ENCODE data around the gene KIR3DL3.
"Not testable (repeated sequence)": the region's sequence is repeated elsewhere in the genome, so short reads cannot be mapped to it uniquely, and the experiment has no call there.

Gene KIR3DL3

DNA sequence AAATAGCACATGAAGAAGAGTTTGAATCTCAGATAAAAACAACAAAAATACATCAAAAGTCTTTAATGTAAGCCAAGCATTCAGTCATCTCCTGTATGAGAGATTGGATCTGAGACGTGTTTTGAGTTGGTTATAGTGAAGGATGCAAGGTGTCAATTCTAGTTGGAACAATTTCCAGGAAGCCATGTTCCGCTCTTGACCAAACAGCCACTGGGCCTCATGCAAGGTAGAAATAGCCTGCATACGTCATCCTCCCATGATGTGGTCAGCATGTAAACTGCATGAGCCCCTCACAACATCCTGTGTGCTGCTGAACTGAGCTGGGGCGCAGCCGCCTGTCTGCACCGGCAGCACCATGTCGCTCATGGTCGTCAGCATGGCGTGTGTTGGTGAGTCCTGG lies at the start of gene KIR3DL3:
Gene KIR3DL3, plus strand, starts transcription at position 301 of the 400 bp plus-strand sequence. Its CDS starts 55 bp downstream, at position 356.
- no peak for DNase-seq

DNA sequence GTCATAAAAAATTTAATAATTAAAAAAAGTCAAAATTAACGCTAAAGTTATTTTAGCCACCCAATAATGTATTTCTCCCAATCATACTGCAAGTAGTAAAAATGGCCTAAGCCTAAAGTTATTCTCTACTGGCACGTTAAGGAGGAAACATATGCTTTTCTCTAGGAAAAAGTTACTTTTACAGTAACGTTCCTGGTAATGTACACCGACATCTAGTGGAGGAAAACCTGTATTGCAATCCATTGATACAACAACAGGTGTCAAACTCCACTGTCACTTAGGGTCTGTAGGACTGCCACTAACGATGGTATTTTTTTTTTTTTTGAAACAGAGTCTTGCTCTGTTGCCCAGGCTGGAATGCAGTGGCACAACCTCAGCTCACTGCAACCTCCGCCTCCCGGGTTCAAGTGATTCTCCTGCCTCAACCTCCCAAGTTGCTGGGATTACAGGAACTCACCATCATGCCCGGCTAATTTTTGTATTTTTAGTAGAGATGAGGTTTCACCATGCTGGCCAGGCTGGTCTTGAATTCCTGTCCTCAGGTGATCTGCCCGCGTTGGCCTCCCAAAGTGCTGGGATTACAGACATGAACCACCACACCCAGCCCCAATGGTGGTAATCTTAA lies 47.9 kb upstream of the KIR3DL3 start:
- not testable (repeated sequence) for DNase-seq

DNA sequence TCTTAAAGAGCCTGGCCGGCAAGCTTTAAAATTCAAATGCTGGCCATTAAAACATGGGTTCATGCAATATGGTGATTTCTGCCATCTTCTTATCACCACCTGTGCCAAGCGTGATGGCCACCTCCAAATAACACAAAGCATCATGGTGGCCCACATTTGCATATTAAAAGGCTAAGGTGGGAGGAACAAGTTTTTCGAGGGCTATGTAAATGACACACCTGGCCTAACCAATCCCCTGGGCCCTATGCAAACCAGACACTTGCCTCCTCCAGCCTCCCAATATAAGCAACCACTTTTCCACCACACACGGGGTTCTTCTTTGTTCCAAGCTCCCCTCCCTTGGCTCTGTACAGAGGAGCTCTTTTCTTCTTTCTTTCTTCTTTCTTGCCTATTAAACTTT lies 47.0 kb upstream of the KIR3DL3 start:
- DNase-seq, result no peak

DNA sequence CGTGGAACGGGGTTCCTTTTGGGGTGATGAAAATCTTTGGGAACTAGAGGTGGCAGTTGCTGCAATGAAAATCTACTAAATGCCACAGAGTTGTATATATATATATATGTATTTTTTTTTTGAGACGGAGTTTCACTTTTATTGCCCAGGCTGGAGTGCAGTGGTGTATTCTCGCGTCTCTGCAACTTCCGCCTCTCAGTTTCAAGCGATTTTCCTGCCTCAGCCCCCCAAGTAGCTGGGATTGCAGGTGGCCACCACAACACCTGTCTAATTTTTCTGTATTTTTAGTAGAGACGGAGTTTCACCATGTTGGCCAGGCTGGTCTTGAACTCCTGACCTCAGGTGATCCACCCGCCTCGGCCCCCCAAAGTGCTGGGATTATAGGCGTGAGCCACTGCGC lies 42.6 kb upstream of the KIR3DL3 start:
- DNase-seq, result not testable (repeated sequence)

DNA sequence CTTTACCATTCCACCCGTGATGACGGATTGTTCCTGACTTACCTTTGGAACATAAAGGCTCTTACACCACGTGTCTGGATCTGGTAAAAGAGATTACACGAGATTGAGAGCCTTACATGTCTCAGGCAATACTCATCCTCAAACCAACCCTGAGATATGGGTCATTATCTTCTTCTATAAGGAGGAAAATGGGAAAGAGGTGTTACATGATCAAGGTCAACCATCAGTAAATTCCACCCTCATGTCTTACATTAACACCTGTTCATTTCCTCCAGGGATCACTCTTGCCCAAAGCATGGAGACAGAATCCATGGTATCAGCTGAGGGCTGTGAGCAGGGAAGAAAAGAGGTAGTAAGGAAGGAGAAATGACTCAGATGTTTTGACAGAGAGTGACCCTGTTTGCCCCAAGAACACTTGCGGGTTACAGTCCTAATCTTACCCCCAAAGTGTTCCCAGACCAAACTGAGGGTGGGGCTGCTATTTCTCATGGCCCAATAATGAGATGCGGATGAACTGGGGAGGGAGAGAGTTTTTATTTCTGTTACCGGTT lies 41.9 kb upstream of the KIR3DL3 start:
- DNase-seq, result no peak

DNA sequence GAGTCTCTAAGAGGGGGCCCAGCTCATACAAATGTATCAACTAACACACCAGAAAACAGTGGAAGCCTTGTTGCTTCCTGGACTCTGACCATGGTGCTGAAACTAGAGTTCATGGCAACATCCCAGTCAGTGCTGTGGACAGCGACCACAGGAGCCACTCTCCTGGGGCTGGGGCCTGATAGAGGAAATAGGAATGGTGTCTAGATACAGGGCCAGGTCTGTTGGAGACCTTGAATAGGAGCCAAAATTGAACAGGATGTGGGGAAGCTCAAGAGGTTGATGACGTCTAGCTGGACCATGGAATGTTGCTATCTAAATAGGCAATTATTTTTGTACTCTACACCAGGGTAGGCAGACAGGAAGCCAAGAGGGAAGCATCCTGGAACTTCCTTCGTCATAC lies 39.7 kb upstream of the KIR3DL3 start:
- no peak for DNase-seq

DNA sequence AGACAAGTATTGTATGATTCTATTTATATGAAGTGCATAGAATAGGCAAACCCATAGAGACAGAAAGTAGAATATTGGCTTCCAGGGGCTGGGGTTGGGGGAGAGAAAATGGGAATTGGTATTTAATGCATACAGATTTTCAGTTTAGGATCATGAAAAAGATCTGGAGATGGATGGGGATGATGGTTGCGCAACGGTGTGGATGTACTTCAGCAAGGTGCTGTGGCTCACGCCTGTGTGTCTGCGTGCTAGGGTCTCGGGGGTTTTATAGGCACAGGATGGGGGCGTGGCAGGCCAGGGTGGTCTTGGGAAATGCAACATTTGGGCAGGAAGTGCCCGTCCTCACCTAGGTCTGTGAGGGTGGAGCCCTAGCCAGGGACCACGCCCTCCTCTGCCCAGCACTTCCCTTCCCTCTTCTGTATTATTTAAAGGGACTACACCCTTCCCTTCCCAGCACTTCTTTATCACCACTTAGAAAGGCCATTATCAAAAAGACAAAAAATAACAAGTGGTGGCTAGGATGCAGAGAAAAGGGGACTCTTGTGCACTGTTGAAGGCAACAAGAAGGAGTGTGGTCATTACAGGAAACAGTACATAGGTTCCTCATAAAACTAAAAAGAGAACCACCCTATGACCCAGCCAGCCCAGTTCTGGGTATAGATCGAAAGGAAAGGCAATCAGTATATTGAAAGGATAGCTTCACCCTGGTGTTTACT lies 32.5 kb upstream of the KIR3DL3 start:
- DNase-seq, result no peak

DNA sequence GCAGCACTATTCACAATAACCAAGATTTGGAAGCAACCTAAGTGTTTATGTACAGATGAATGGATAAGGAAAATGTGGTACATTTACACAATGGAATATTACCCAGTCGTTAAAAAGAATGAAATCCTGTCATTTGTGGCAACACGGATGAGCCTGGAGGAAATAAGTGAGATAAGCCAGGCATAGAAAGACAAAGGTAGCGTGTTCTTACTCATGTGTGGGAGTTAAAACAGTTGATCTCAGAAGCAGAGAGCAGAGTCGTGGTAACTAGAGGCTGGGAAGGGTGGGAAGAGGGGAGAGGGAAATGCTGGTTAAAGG lies 32.0 kb upstream of the KIR3DL3 start:
- no peak for DNase-seq

DNA sequence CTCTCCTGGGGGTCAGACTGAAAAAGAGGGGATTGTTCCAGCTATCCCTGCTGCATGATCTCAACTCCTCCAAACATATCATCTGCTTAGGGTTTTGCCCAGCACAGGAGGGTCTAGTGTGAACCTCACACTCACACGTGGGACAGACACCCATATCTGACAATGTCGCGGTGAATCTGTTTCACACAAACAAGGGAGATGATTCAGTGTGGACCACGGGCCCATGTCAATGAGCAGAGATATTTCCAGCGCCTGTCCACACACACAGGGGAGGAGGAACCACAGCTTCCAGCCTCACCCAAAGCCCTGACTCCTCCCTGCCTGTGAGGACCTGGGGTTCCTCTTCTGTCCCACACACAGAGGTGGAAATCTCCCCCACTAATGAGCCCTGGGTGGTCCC lies 29.6 kb upstream of the KIR3DL3 start:
- DNase-seq, result no peak

DNA sequence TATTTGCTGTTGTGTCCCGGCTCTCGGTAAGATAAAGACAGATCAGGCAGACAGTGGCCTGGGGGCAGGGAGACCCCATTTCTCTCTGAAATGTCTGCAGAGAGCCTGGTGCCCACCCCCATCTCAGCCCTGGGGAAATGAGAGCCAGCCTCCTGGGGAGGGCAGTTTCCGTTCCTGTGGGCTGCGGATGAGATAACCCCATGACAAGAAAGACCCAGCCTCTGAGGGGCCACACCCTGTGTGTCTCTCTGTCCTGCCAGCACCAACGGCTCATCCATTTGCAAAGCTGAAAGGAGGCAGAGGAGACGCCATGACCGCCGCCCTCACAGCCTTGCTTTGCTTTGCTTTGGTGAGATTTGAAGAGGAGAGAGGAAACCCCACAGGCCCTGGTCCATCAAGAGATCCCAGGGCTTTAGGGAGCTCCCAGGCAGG lies 28.1 kb upstream of the KIR3DL3 start:
- no peak for DNase-seq

DNA sequence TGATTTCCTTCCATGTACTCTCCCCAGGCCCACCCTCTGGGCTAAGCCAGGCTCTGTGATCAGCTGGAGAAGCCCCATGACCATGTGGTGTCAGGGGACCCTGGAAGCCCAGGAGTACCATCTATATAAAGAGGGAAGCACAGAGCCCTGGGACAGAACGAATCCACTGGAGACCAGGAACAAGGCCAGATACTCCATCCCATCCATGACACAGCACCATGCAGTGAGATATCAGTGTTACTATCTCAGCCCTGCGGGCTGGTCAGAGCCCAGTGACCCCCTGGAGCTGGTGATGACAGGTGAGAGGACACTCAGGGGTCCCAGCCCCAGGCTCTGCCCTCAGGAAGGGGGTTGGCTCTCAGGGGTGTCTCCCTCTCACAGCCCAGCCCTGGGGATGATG lies 27.5 kb upstream of the KIR3DL3 start:
- no peak for DNase-seq

DNA sequence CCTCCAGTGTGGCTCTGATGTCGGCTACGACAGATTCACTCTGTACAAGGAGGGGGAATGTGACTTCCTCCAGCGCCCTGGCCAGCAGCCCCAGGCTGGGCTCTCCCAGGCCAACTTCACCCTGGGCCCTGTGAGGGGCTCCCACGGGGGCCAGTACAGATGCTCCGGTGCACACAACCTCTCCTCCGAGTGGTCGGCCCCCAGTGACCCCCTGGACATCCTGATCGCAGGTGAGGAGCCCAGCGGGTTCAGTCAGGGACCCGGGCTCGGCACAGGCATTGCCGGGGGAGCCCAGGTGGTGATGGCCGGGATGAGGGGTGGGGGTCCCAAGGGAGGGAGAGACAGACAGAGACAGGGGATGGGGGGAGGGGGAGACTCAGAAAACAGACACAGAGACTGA lies 26.5 kb upstream of the KIR3DL3 start:
- not testable (repeated sequence) for DNase-seq

DNA sequence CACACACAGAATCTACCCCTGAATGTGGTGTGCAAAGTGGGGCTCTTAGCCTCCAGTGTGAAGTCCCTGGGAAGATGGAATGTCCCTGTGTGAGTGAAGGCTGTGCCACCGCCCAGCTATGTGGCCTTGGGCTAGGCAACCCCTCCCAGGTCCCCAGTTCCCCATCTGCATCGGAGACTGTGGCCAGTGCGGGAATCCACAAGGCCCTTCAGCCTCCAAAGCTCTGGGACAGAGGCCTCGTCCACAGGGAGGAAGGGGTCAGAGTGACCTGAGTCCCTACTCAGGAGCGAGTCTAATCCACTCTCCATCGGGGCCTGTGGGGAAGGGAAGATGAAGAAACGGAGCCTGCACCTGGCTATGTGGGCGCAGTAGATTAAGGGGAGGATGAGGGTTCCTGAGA lies 19.3 kb upstream of the KIR3DL3 start:
- DNase-seq, result no peak

DNA sequence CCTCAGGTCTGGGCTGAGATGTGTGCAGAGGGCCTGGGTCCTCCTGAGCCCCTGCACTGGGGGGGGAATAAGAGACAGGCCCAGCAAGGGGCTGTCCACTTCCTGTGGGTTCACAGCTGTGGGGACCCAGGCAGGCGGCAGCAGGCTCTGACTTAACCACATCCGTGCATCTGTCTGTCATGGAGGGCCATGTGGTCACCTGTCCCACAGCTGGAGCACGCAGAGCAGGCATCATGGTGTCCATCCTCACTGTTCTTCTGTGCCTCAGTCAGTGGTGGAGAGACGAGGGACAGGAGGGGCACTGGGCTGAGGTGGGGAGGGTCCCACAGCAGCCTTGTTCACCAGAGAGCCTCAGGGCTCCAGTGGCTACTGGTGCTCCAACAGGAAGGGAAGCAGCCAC lies 16.3 kb upstream of the KIR3DL3 start:
- DNase-seq, result no peak

DNA sequence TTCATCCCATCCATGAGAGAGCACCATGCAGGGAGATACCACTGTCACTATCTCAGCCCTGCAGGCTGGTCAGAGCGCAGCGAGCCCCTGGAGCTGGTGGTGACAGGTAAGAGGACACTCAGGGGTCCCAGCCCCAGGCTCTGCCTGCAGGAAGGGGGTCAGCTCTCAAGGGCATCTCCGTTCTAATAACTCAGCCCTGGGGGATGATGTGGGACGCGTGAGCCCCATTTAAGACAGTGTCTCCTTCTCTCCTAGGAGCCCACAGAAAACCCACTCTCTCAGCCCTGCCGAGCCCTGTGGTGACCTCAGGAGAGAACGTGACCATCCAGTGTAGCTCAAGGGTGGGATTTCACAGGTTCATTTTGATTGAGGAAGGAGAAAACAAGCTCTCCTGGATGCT lies 15.5 kb upstream of the KIR3DL3 start:
- no peak for DNase-seq

DNA sequence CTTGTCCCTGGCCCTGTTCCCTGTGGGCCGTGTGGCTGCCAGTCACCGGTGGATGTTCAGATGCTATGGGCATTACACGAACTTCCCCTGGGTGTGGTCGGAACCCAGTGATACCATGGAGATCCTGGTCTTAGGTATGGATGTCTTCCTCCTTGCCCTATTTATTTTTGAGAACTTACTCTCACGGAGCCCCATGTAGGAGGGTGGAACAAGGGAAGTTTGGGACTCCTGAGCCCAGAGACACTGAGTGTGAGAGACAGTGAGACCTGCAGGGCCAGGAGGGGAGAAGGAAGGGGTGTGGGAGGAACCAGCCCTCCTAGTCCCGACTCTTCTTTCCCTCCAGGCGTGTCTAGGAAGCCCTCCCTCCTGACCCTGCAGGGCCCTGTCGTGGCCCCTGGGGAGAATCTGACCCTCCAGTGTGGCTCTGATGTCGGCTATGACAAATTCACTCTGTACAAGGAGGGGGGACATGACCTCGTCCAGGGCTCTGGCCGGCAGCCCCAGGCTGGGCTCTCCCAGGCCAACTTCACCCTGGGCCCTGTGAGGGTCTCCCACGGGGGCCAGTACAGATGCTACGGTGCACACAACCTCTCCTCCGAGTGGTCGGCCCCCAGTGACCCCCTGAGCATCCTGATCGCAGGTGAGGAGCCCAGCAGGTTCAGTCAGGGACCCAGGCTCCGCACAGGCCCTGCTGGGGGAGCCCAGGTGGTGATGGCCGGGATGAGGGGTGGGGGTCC lies 14.9 kb upstream of the KIR3DL3 start:
- DNase-seq, result no peak

DNA sequence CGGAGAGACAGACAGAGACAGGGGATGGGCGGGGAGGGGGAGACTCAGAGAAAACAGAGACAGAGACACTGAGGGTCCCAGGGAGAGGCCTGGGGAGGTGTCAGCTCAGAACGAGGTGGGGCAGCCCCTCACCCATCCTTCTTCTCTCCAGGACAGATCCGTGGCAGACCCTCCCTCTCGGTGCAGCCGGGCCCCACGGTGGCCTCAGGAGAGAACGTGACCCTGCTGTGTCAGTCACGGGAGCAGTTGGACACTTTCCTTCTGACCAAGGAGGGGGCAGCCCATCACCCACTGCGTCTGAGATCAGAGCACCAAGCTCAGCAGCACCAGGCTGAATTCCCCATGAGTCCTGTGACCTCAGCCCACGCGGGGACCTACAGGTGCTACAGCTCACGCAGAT lies 14.3 kb upstream of the KIR3DL3 start:
- not testable (repeated sequence) for DNase-seq

DNA sequence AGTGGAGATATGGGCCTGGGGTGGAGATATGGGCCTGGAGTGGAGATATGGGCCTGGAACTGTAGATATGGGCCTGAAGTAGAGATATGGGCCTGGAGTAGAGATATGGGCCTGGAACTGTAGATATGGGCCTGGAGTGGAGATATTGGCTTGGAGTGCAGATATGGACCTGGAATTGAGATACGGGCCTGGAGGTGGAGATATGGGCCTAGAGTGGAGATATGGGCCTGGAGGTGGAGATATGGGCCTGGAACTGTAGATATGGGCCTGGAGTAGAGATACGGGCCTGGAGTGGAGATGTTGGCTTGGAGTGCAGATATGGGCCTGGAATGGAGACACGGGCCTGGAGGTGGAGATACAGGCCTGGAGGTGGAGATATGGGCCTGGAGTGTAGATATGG lies 402 bp downstream of the KIR3DL3 start:
- DNase-seq, result no peak

DNA sequence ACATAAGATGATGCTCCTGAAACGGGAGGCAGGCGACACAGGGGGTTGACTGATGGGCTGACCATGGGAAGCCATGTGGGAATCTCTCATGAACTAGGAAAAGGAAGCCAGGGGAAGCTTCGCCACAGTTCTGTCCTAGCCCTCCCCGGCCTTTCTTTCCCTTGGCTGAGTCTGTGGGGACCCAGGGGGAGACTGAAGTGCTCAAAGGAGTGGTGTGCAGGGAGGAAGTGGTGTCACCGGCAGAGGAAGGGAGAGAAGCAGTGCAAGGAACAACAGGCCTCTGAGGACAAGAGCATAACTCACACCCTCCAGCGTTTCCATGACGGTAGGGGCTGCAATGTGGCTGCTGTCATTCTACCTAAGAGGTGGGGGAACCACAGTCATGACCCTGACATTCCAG lies 1.1 kb downstream of the KIR3DL3 start:
- DNase-seq, result no peak

DNA sequence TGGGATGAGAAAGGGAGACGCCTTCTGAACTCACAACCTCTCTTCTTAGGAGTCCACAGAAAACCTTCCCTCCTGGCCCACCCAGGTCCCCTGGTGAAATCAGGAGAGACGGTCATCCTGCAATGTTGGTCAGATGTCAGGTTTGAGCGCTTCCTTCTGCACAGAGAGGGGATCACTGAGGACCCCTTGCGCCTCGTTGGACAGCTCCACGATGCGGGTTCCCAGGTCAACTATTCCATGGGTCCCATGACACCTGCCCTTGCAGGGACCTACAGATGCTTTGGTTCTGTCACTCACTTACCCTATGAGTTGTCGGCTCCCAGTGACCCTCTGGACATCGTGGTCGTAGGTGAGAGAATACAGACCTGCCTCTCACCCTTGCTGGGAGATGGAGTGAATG lies 3.3 kb downstream of the KIR3DL3 start:
- DNase-seq, result no peak

DNA sequence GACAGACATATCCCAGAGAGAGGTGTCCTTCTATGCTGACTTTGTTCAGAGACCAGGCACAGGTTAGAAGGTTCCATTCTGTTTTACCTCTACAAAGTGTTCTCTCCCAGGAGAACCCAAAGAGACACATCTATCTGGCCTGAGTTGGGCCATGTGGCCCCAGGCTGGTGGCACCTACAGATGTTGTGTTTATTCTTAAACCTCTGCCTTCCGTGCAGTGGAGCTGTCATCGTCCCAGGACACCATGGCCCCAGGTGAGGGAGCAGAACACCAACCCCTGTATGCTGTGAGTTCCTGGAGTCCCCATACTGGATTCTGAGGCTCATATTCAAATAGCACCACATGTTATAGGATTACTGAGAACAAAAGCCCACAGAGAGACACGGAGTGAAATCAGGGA lies 3.9 kb downstream of the KIR3DL3 start:
- no peak for DNase-seq

DNA sequence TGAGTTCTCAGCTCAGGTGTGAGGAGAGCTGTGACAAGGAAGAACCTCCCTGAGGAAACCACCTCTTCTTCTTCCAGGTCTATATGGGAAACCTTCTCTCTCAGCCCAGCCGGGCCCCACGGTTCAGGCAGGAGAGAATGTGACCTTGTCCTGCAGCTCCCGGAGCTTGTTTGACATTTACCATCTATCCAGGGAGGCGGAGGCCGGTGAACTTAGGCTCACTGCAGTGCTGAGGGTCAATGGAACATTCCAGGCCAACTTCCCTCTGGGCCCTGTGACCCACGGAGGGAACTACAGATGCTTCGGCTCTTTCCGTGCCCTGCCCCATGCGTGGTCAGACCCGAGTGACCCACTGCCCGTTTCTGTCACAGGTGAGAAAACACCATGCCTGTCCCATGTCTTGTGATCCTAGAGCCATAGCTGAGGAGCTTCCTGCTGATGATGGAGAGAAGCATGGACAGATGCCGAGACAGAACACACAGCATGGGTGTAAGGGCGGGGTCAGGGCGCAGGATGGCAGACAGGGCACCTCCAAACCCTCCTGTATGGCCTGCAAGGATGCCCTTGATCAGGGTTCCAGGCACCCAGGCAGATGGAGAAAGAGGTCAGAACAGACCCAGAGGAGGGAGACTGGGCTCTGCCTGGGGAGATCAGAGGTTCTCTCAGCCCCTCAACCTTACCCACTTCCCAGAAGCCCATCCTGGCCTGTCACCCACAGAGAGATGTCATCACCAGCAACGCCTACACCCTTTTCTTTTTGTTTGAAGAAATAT lies 5.4 kb downstream of the KIR3DL3 start:
- DNase-seq, result no peak

DNA sequence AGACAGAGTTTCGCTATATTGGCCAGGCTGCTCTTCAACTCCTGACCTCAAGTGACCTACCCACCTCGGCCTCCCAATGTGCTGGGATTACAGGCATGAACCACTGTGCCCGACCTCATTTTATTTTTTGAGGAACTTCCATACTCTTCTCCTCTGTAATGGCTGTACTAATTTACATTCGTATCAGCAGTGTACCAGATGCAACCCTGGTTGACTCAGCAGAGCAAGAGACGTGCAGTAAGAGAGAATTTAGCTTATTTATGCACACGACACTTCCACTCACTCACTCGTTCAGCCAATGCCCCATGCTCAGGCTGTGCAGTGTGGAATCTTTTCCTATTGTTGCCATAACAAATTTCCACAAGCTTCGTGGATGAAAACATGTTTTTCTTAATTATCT lies 6.9 kb downstream of the KIR3DL3 start:
- DNase-seq, result no peak

Data from activated CD4-positive, CD25-positive, alpha-beta regulatory T cell (primary cell).